CD4-positive, alpha-beta T cell (primary cell): ENCODE data around the gene NDEL1. TPM values are rescaled to one million over a fixed set of nuclear protein-coding genes. Genes with fewer than 3 reads are reported as not detected.

Experiments
- ATAC-seq: fragments of 200-7000 bp; cut with Tn5 transposase; one replicate; pipeline ENCODE4 v1.10.0; 2022; ENCODE audit warnings: mild to moderate bottlenecking; ENCODE audit not compliant: poor library complexity
- CTCF ChIA-PET: fragments of 350-600 bp; sonication (Branson Sonifier 250); formaldehyde crosslinking; loops from one replicate; lab custom pipeline; 2021; ENCODE audit warnings: antibody characterized with exemption, inconsistent platforms; lab: Charles Lee
- POLR2A ChIA-PET: fragments of 350-600 bp; sonication (Branson Sonifier 250); formaldehyde crosslinking; loops from one replicate; lab custom pipeline; 2021; ENCODE audit warnings: antibody characterized with exemption, inconsistent platforms; lab: Charles Lee
- DNase-seq, 14 experiments: peaks; one replicate each; pipeline ENCODE4 v3.0.0-alpha.2; 2013 to 2020; ENCODE audit warnings: mixed read lengths in 2 of 14
- H3K27ac ChIP-seq, 2 donors: one replicate each; pipeline versions ENCODE4 v1.5.1 to v1.7.0; 2013; ENCODE audit warnings: low read length in 2 of 2, low read depth in 1 of 2, mild to moderate bottlenecking in 1 of 2
- H3K27me3 ChIP-seq, 2 experiments: 1 replicate in 1 of 2; 2 replicates in 1 of 2; pipeline versions ENCODE4 v1.6.1 to v1.7.0; 2013; ENCODE audit warnings: low read length in 2 of 2, control low read depth in 1 of 2, mild to moderate bottlenecking in 1 of 2, moderate library complexity in 1 of 2; ENCODE audit not compliant: insufficient read depth in 2 of 2, control insufficient read depth in 1 of 2
- H3K36me3 ChIP-seq: one replicate; pipeline ENCODE4 v1.6.1; 2013; ENCODE audit warnings: low read length, control low read depth; ENCODE audit not compliant: insufficient read depth
- H3K4me1 ChIP-seq: one replicate; pipeline ENCODE4 v1.6.1; 2013; ENCODE audit warnings: low read length, control low read depth; ENCODE audit not compliant: insufficient read depth
- H3K4me3 ChIP-seq: one replicate; pipeline ENCODE4 v1.5.1; 2013; ENCODE audit warnings: mild to moderate bottlenecking, low read length, moderate library complexity
- H3K9me3 ChIP-seq, 2 experiments: 1 replicate in 1 of 2; 2 replicates in 1 of 2; pipeline versions ENCODE4 v1.6.1 to v1.7.0; 2013; ENCODE audit warnings: low read length in 2 of 2, mild to moderate bottlenecking in 2 of 2, control low read depth in 1 of 2, moderate library complexity in 1 of 2; ENCODE audit not compliant: control insufficient read depth in 1 of 2, insufficient read depth in 1 of 2
- H3K27ac Mint-ChIP-seq: one replicate; pipeline ENCODE4 v1.8.0; 2020; ENCODE audit warnings: mixed read lengths
- H3K27me3 Mint-ChIP-seq: one replicate; pipeline ENCODE4 v1.8.0; 2021; ENCODE audit warnings: mixed read lengths
- H3K36me3 Mint-ChIP-seq: one replicate; pipeline ENCODE4 v1.8.0; 2021; ENCODE audit warnings: low read depth, mixed read lengths
- H3K4me1 Mint-ChIP-seq: one replicate; pipeline ENCODE4 v1.8.0; 2021; ENCODE audit warnings: low read depth, mixed read lengths
- H3K4me3 Mint-ChIP-seq: one replicate; pipeline ENCODE4 v1.8.0; 2020; ENCODE audit warnings: mild to moderate bottlenecking, mixed read lengths
- H3K9me3 Mint-ChIP-seq: one replicate; pipeline ENCODE4 v1.8.0; 2020; ENCODE audit warnings: mixed read lengths
- CTCF ChIP-seq: fragments of 200-600 bp; IDR thresholded peaks from one replicate; pipeline ENCODE4 v1.8.0; 2022; ENCODE audit warnings: antibody characterized with exemption, mild to moderate bottlenecking
- intact Hi-C, 2 experiments: fragments of 100-400 bp; cut with DNase I in 1 of 2; cut with micrococcal nuclease in 1 of 2; formaldehyde crosslinking; loops; one replicate each; pipeline versions ENCODE4 v1.15.1 to v1.9.0; 2023 to 2025; cut with DNase I, micrococcal nuclease
- total RNA-seq, 174 experiments: library from RNA in 2 of 174; stranded (reverse) in 2 of 174; gene quantifications; one replicate each; pipeline ENCODE4 v1.2.3 and lab custom pipeline; 2021 to 2026

The NDEL1 gene
- total RNA-seq, 2 experiments from 2014 or later = 300 to 313 TPM

DNA sequence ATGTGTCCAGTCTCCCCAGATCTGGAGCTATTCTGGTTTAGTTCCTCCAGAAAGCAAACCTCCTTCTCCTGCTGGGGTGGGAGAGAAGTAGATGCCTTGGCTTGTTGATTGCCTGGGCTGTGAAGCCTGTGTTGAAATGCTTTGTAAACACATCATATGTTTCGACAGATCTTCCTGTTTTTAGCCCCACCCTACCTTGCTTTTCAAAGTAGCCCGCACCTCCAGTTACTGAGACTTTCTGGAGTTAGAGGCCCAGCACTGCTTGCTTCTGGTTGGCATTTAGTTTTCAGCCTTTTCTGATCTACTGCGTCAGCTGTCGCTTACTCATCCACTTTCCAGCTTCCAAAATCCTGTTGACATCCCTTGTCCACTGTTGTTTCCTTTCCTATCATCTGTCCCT lies 17.9 kb upstream of the NDEL1 start:
- Mint-ChIP-seq H3K27ac (no peak overlapping the region), H3K36me3 (no peaks in the 10 kb centered on the region), H3K4me3 (no peak overlapping the region), H3K27me3 (peaks cover 38% of the 10 kb centered on the region), H3K4me1 (peaks cover 10% of the 10 kb centered on the region), H3K9me3 (no peaks in the 10 kb centered on the region)
- Histone ChIP-seq H3K27me3 (peaks cover 9 to 10% of the 10 kb centered on the region in 2 experiments), H3K27ac (no peak overlapping the region), H3K9me3 (no peaks in the 10 kb centered on the region), H3K36me3 (no peaks in the 10 kb centered on the region), H3K4me3 (no peak overlapping the region), H3K4me1 (peaks cover 8% of the 10 kb centered on the region)
- ChIA-PET CTCF (no interaction called here), POLR2A (no interaction called here)
- DNase-seq (peak in 1 of 14 experiments; percentile 29), ATAC-seq (no peak)
- no peak for TF ChIP-seq CTCF
- intact Hi-C loops = loop anchor here in 1 of 2 experiments (10.0 kb wide), 1 partner anchor 477 kb away; no protein-coding TSS in a partner anchor

DNA sequence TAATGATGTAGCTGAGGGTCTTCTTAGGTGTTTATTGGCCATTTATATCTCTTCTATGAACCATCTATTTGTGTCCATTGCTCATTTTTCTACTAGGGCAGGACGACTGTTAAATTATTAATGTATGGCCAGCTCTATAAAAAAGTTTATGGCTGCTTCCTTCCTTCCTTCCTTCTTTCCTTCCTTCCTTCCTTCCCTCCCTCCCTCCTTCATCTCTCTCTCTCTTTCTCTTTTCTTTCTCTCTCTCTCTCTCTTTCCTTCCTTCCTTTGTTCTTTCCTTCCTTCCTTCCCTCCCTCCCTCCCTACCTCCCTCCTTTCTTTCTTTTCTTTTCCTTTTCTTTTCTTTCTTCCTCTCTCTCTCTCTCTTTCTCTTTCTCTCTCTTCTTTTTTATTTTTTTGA lies 17.2 kb upstream of the NDEL1 start:
- H3K27ac Mint-ChIP-seq = no peak overlapping the region

DNA sequence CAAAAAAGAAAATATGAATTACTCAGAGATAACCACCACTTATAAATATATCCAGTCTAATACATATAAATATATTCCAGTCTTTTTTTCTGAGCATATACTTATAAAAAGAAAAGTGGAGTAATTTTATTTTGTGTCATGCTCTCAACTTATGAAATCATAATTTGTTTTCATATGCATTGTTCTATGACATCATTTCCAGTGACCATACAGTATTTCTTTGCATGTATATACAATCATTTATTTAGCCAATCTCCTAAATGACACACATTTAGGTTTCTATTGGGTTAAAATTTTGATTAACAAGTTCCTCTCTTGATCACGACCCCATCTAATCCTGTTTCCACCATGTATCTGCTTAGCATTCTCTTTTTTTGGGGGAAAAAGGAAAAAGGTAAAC lies 16.4 kb upstream of the NDEL1 start:
- Mint-ChIP-seq H3K27ac (no peak overlapping the region), H3K36me3 (no peaks in the 10 kb centered on the region), H3K4me3 (no peak overlapping the region), H3K27me3 (peaks cover 44% of the 10 kb centered on the region), H3K9me3 (no peaks in the 10 kb centered on the region), H3K4me1 (no peaks in the 10 kb centered on the region)
- Histone ChIP-seq H3K4me1 (no peaks in the 10 kb centered on the region), H3K27me3 (peaks cover 9 to 10% of the 10 kb centered on the region in 2 experiments), H3K9me3 (no peaks in the 10 kb centered on the region), H3K36me3 (no peaks in the 10 kb centered on the region), H3K4me3 (no peak overlapping the region), H3K27ac (no peak overlapping the region)
- ATAC-seq = no peak
- intact Hi-C loops = loop anchor here in 1 of 2 experiments (10.0 kb wide), 1 partner anchor 475 kb away; no protein-coding TSS in a partner anchor
- TF ChIP-seq CTCF = no peak
- ChIA-PET POLR2A (no interaction called here), CTCF (no interaction called here)
- no peak for DNase-seq

More for the DNA sequence above, 17.2 kb upstream of the NDEL1 start:
- POLR2A ChIA-PET = no interaction called here
- no peak for TF ChIP-seq CTCF
- no peaks in the 10 kb centered on the region for H3K9me3 Mint-ChIP-seq
- no peak for DNase-seq
- H3K36me3 ChIP-seq = no peaks in the 10 kb centered on the region
- peaks cover 44% of the 10 kb centered on the region for H3K27me3 Mint-ChIP-seq
- H3K4me3 Mint-ChIP-seq = no peak overlapping the region
- intact Hi-C loops = loop anchor here in 1 of 2 experiments (10.0 kb wide), 1 partner anchor 476 kb away; no protein-coding TSS in a partner anchor
- no peak for ATAC-seq
- H3K9me3 ChIP-seq = no peaks in the 10 kb centered on the region
- no peak overlapping the region for H3K27ac ChIP-seq
- no peak overlapping the region for H3K4me3 ChIP-seq
- no peaks in the 10 kb centered on the region for H3K36me3 Mint-ChIP-seq
- H3K27me3 ChIP-seq = peaks cover 9 to 10% of the 10 kb centered on the region in 2 experiments
- peaks cover 1% of the 10 kb centered on the region for H3K4me1 ChIP-seq
- CTCF ChIA-PET = no interaction called here
- H3K4me1 Mint-ChIP-seq = peaks cover 3% of the 10 kb centered on the region
